ENCODE data around the gene FRS2. TPM values are rescaled to one million over a fixed set of nuclear protein-coding genes. Genes with fewer than 3 reads are reported as not detected.

FRS2 gene
- total RNA-seq, 1 donor from 2014 or later: 23.8 TPM

DNA sequence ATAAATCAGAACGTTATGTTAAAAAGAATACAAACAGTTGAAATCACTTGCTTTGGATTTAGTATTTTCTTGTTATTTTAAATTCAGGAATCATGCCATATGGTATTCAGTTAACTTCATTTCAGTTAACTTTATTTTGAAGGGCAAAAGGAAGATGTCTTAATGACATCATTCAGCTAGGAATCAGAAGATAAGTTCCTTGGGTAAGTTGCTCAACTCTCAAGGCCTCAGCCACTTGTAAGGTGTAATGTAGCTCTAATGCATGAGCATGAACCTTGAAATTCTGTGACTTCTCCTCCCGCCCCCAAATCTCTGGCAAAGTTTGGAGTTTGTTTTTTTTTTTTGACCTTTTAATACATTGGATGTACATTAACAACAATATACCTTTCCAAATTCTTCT, 42.6 kb downstream of the FRS2 start:
- Mint-ChIP-seq H3K36me3 (ENCODE audit: low read depth) (no peaks in the 10 kb centered on the region), H3K4me3 (no peak overlapping the region), H3K4me1 (peaks cover 43% of the 10 kb centered on the region), H3K27me3 (no peaks in the 10 kb centered on the region), H3K9me3 (no peaks in the 10 kb centered on the region), H3K27ac (no peak overlapping the region)
- intact Hi-C loops (cut with micrococcal nuclease): loop anchor here (5.0 kb wide), 1 partner anchor 39 kb away; no protein-coding TSS in a partner anchor
- POLR2A ChIA-PET: no interaction called here
- CTCF ChIA-PET: interaction anchor here (1.1 kb wide), 1 partner anchor 43 kb away, joined by 3 read pairs; the partner anchor contains the start of gene FRS2
- DNase-seq: no peak
- TF ChIP-seq, protein P1, sequence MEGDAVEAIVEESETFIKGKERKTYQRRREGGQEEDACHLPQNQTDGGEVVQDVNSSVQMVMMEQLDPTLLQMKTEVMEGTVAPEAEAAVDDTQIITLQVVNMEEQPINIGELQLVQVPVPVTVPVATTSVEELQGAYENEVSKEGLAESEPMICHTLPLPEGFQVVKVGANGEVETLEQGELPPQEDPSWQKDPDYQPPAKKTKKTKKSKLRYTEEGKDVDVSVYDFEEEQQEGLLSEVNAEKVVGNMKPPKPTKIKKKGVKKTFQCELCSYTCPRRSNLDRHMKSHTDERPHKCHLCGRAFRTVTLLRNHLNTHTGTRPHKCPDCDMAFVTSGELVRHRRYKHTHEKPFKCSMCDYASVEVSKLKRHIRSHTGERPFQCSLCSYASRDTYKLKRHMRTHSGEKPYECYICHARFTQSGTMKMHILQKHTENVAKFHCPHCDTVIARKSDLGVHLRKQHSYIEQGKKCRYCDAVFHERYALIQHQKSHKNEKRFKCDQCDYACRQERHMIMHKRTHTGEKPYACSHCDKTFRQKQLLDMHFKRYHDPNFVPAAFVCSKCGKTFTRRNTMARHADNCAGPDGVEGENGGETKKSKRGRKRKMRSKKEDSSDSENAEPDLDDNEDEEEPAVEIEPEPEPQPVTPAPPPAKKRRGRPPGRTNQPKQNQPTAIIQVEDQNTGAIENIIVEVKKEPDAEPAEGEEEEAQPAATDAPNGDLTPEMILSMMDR (IDR thresholded peaks at IDR 0.05): no peak
- ATAC-seq (ENCODE audit: low read depth): no peak

DNA sequence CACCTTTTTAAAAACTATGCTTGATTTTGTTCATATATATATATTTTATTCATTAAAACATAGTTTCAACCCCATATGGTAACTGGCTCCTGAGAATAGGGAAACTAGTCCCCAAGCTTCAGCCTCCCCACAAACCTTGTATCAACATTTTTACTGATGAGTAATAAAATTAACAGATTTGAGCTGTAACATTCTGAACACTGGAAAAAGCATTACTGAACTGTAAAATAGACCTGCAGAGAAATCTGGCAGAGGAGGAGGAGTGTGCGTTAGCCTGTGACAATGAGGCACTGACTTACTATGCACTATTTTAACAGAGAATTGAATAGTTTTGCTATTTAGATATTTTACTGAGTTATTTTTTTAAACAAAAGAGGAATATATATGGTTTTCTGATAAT, 43.1 kb downstream of the FRS2 start:
- no peak for ATAC-seq (ENCODE audit: low read depth)
- peaks cover 40% of the 10 kb centered on the region for H3K4me1 Mint-ChIP-seq

DNA sequence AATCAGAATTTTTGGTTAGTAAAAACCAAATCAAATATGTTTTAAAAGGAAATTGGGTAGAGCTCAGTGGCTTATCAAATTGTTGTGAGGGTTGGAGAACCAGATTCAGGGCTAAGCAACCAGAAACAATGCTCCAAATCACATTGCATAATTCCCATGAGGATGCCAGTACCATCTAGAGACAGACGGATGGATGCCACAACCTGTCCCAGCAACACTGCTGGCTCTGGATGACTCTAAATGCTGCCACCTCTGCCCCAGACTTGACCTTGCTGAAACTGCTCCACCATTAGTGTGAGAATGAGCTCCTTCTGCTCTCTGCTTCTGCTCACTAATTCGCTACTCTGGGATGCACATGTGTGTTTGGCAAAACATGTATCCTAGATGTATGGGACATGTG, 43.9 kb downstream of the FRS2 start:
- H3K27ac Mint-ChIP-seq: no peak overlapping the region
- H3K9me3 Mint-ChIP-seq: no peaks in the 10 kb centered on the region
- DNase-seq (no peak), ATAC-seq (ENCODE audit: low read depth) (no peak)
- TF ChIP-seq, protein P1 (IDR thresholded peaks at IDR 0.05): no peak
- CTCF ChIA-PET: no interaction called here
- intact Hi-C loops (cut with micrococcal nuclease): loop anchor here (5.0 kb wide), 1 partner anchor 38 kb away; no protein-coding TSS in a partner anchor
- H3K27me3 Mint-ChIP-seq: no peaks in the 10 kb centered on the region
- H3K4me3 Mint-ChIP-seq: no peak overlapping the region
- peaks cover 2% of the 10 kb centered on the region for H3K36me3 Mint-ChIP-seq (ENCODE audit: low read depth)
- H3K4me1 Mint-ChIP-seq: peaks cover 34% of the 10 kb centered on the region
- POLR2A ChIA-PET: no interaction called here

More for the DNA sequence above, 43.1 kb downstream of the FRS2 start:
- POLR2A ChIA-PET: no interaction called here
- CTCF ChIA-PET: no interaction called here
- TF ChIP-seq, protein P1 (IDR thresholded peaks at IDR 0.05): no peak
- Mint-ChIP-seq H3K27me3 (no peaks in the 10 kb centered on the region), H3K27ac (no peak overlapping the region), H3K36me3 (ENCODE audit: low read depth) (peaks cover 2% of the 10 kb centered on the region), H3K9me3 (no peaks in the 10 kb centered on the region), H3K4me3 (no peak overlapping the region)
- no peak for DNase-seq
- intact Hi-C loops (cut with micrococcal nuclease): loop anchor here (5.0 kb wide), 1 partner anchor 39 kb away; no protein-coding TSS in a partner anchor

DNA sequence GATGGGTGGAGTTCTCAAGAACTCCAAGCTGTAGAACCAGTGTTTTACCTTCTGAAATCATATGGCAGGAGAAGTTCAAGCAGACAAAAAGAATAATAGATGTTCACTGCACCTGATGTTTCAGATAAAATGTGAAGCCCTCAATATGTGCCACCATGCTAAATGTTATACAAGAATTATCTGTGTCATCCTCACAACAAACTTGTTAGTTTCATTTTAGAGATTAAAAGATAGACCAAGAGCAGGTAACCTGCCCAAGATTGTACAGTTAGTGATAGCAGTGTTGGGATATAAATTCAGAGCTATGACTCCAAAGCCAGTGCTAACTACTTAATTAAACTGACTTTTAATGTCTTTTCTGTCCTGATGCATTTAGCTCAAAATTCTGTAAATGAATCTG, 44.7 kb downstream of the FRS2 start:
- POLR2A ChIA-PET: no interaction called here
- Mint-ChIP-seq H3K27me3 (no peaks in the 10 kb centered on the region), H3K36me3 (ENCODE audit: low read depth) (peaks cover 4% of the 10 kb centered on the region), H3K9me3 (no peaks in the 10 kb centered on the region), H3K4me3 (no peak overlapping the region), H3K4me1 (peaks cover 36% of the 10 kb centered on the region), H3K27ac (no peak overlapping the region)
- CTCF ChIA-PET: no interaction called here
- ATAC-seq (ENCODE audit: low read depth) (no peak), DNase-seq (no peak)
- TF ChIP-seq, protein P1 (IDR thresholded peaks at IDR 0.05): no peak
- intact Hi-C loops (cut with micrococcal nuclease): loop anchor here (5.0 kb wide), 1 partner anchor 37 kb away; no protein-coding TSS in a partner anchor

DNA sequence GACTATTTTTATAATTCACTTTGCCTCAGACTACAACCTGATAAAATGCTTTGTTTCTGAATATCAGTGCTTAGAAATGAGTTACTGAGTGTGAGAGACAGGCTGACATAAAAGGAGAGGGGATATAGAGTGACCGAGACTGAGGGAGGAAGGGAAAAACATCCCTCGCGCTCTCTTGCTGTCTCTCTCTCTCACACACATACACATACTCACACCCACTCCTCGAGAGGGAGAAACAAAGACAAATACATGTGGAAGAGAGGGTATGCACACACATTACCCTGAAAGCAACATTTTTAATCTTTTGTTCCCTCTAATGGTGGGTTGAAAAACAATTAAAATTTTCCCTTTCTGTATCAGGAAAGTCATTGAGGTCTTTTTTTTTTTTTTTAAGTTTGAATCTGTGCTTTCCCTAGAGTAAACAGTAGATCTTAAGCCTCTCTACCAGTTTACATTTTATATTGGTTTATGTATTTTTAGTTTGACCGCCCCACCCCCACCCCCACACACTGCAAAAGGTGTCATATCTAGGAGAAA, 45.3 kb downstream of the FRS2 start:
- H3K9me3 Mint-ChIP-seq: peaks cover 2% of the 10 kb centered on the region
- intact Hi-C loops (cut with micrococcal nuclease): no loop called here
- no peak overlapping the region for H3K27ac Mint-ChIP-seq
- CTCF ChIA-PET: interaction anchor here (0.6 kb wide), 1 partner anchor 33 kb away, joined by 4 read pairs; no protein-coding TSS in a partner anchor
- POLR2A ChIA-PET: no interaction called here
- no peak for DNase-seq
- no peak overlapping the region for H3K4me3 Mint-ChIP-seq
- ATAC-seq (ENCODE audit: low read depth): no peak
- H3K36me3 Mint-ChIP-seq (ENCODE audit: low read depth): peaks cover 7% of the 10 kb centered on the region
- TF ChIP-seq, protein P1 (IDR thresholded peaks at IDR 0.05): no peak
- H3K27me3 Mint-ChIP-seq: no peaks in the 10 kb centered on the region
- peaks cover 35% of the 10 kb centered on the region for H3K4me1 Mint-ChIP-seq

Data from activated B cell treated with CpG ODN at 0.5 μM for 24 hours (primary cell).